Neural progenitor cell (in vitro differentiated cells): Measurements from ENCODE around the gene RETN.

Experiments
- EZH2 ChIP-seq: fragments of 200-600 bp; sonication (generic); IDR thresholded peaks from 2 replicates; pipeline ENCODE4 v1.6.1; 2017; ENCODE audit warnings: antibody characterized with exemption, mild to moderate bottlenecking, moderate library complexity
- EZH2phosphoT487 ChIP-seq: fragments of 200-600 bp; sonication (generic); IDR thresholded peaks from 2 replicates; pipeline ENCODE4 v1.6.1; 2017; ENCODE audit warnings: antibody characterized with exemption
- TF ChIP-seq, protein P1 (sequence below): fragments of 200-600 bp; sonication (generic); IDR thresholded peaks from 2 replicates; pipeline ENCODE4 v1.5.1; 2017; ENCODE audit warnings: antibody characterized with exemption, mild to moderate bottlenecking

DNA sequence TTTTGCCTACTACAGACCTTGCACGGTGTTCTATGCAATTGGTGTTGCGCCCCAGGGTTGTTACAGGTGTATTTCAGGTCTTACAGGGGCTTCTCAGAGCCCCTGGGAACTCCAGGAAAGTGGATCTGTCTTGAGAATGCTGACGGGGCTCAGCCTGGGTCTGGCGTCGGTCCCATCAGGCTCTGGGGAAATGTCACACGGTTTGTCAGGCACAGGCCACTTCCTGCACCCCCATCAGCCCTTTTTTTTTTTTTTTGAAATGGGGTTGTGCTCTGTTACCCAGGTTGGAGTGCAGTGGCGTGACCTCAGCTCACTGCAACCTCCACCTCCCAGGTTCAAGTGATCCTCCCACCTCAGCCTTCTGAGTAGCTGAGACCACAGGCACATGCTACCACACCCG lies 49.8 kb downstream of the RETN start:
- TF ChIP-seq EZH2 (no peak), EZH2phosphoT487 (no peak)
- TF ChIP-seq, protein P1, sequence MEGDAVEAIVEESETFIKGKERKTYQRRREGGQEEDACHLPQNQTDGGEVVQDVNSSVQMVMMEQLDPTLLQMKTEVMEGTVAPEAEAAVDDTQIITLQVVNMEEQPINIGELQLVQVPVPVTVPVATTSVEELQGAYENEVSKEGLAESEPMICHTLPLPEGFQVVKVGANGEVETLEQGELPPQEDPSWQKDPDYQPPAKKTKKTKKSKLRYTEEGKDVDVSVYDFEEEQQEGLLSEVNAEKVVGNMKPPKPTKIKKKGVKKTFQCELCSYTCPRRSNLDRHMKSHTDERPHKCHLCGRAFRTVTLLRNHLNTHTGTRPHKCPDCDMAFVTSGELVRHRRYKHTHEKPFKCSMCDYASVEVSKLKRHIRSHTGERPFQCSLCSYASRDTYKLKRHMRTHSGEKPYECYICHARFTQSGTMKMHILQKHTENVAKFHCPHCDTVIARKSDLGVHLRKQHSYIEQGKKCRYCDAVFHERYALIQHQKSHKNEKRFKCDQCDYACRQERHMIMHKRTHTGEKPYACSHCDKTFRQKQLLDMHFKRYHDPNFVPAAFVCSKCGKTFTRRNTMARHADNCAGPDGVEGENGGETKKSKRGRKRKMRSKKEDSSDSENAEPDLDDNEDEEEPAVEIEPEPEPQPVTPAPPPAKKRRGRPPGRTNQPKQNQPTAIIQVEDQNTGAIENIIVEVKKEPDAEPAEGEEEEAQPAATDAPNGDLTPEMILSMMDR = no peak
